Measurements from ENCODE around the gene SPAG9. TPM values are rescaled to one million over a fixed set of nuclear protein-coding genes. Genes with fewer than 3 reads are reported as not detected.

Gene SPAG9
- polyA plus RNA-seq, 3 donors = 15.9 to 43.1 (median 22.2) TPM

DNA sequence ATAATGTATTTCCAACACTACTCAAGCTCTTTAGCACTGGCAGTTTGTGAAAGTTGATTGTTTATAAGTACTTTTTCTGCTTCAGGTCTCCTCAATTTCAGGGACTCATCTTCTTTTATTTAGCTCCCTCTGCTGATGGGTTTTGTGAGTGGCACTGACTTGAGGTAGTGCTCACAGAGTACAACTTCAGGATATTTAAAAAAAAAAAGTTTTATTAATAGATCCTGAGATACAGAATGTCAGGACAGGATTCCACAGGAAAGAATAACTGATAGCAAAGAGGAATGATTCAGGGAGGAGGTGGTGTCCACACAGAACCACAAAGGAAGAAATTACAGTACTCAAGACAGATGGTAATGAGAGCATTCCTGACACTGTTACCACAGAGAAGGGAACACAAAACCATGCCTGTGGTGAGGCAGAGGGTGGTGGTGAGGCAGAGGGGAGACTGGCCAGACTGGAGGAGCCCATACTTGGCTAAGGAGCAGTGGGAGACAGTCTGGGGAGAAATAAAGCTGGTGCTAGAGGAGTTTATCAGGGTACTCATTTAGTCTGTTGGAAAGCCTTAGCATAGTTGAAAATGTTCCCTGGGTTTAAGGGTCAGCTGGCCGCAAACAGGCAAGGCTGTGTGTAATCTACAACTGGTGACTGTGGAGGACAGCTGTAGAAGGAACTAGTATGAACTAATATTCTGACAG is 63.7 kb downstream of the SPAG9 start:
- WGBS, 3 donors = 0 to 60% (median 33%) methylated on average over 1 of the region's 1 CpG

GRCh38 chr17:51054748-51055147 is 65.9 kb downstream of the SPAG9 start:
- H3K27ac ChIP-seq (ENCODE audit: low read depth, low read length) = no peak overlapping the region
- 92 to 94% (median 94%) methylated on average over 4 of the region's 4 CpGs for WGBS, 3 donors

More for the DNA sequence above, 63.7 kb downstream of the SPAG9 start:
- no peak overlapping the region for H3K27ac ChIP-seq (ENCODE audit: low read depth, low read length)

- no peak overlapping the region for H3K27ac ChIP-seq (ENCODE audit: low read depth, low read length)
- 94 to 96% (median 95%) methylated on average over 3 of the region's 3 CpGs for WGBS, 3 donors
These were observed 68.4 kb downstream of the SPAG9 start for GRCh38 chr17:51052235-51052634.

- WGBS, 3 donors = 75 to 89% (median 79%) methylated on average over 3 of the region's 3 CpGs
- H3K27ac ChIP-seq (ENCODE audit: low read depth, low read length) = no peak overlapping the region
These were observed 70.2 kb downstream of the SPAG9 start for GRCh38 chr17:51050291-51051033.

GRCh38 chr17:51046514-51047384 is 73.9 kb downstream of the SPAG9 start:
- no peak overlapping the region for H3K27ac ChIP-seq (ENCODE audit: low read depth, low read length)
- 45 to 58% (median 51%) methylated on average over 13 of the region's 13 CpGs for WGBS, 3 donors

- WGBS, 3 donors = 62 to 72% (median 69%) methylated on average over 3 of the region's 3 CpGs
- no peak overlapping the region for H3K27ac ChIP-seq (ENCODE audit: low read depth, low read length)
These were observed 74.6 kb downstream of the SPAG9 start for GRCh38 chr17:51046046-51046445.

DNA sequence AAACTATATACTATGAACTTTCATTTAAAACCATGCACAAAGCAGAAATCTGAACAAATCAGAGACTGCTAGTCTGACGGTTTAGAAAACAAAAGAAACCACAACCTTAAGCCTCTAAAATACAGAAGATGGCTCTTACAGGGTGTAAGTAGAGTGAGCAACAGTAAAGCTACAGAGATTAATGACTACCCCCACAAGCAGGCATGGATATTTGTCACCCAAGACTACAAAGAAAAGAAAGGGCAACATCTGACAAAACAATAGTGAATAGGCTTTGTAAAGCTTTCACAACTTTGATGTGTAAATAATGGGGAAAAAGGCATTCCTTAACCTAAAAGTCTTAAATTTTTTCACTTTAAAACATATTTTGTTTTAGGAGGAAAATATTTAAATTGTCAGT is 75.0 kb downstream of the SPAG9 start:
- no peak overlapping the region for H3K27ac ChIP-seq (ENCODE audit: low read depth, low read length)
- 52 to 62% (median 60%) methylated on average over 1 of the region's 1 CpG for WGBS, 3 donors

DNA sequence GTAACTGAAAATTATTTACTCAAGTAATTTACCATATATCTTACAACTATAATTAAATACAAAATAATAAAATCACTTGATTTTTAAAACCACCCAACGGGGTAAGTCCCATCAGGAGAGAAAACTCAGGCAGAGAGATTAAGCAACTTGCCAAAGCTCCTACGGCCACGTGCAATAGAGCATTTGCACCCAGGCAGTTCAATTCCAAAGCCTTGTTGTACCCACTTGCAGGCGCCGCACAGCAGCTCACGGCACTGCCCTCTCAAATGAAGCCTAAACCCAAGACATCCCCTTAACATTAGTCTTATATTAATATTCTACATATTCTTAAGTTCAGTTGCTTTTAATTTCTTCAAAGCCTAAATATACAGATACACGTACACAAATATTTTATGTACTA is 75.7 kb downstream of the SPAG9 start:
- no peak overlapping the region for H3K27ac ChIP-seq (ENCODE audit: low read depth, low read length)
- WGBS, 3 donors = 66 to 78% (median 72%) methylated on average over 7 of the region's 7 CpGs

DNA sequence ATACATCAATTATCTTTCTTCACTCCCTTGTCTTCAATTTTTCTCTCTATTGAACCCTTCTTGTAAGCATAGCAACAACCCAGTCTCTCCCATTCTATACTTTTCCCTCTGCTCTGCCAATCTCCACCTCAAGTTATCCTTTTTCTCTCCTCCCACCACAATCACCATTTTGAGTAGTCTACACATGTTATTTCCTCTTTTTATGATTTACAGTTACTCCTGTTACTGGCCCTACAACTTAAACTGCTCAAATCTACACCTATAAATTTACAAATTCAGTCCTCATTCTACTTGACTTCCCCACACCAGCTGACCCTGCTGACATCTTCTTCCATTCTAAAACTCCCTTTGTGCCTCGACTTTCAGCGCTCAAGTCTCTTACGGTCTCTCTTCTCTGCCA is 84.6 kb downstream of the SPAG9 start:
- 84 to 94% (median 87%) methylated on average over 3 of the region's 3 CpGs for WGBS, 3 donors
- no peak overlapping the region for H3K27ac ChIP-seq (ENCODE audit: low read depth, low read length)

- H3K27ac ChIP-seq (ENCODE audit: low read depth, low read length) = no peak overlapping the region
These were observed 85.2 kb downstream of the SPAG9 start for GRCh38 chr17:51035431-51035830.

DNA sequence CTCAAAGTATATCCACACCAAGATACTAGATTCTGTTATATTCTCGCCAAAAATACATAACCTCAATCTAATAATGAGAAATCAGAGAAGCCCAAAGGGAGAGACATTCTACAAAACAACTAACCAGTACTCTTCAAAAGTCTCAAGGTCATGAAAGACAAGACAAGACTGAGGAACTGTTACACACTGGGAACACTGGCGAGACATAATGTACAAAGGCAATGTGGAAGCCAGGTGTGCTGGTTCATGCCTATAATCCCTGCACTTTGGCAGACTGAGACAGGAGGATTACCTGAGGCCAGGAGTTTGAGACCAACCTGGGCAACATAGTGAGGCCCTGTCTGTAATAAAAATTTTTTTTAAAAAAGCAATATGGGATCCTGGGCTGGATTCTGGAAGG is 85.9 kb downstream of the SPAG9 start:
- H3K27ac ChIP-seq (ENCODE audit: low read depth, low read length) = no peak overlapping the region
- WGBS, 3 donors = 95 to 99% (median 95%) methylated on average over 2 of the region's 2 CpGs

GRCh38 chr17:51032850-51033249 is 87.8 kb downstream of the SPAG9 start:
- WGBS, 3 donors = 72 to 94% (median 93%) methylated on average over 4 of the region's 4 CpGs
- H3K27ac ChIP-seq (ENCODE audit: low read depth, low read length) = no peak overlapping the region

GRCh38 chr17:51029568-51030463 is 90.9 kb downstream of the SPAG9 start:
- H3K27ac ChIP-seq (ENCODE audit: low read depth, low read length) = no peak overlapping the region
- WGBS, 3 donors = 27 to 59% (median 29%) methylated on average over 3 of the region's 3 CpGs

- 76 to 96% (median 77%) methylated on average over 1 of the region's 1 CpG for WGBS, 3 donors
These were observed 91.5 kb downstream of the SPAG9 start for GRCh38 chr17:51029142-51029541.

GRCh38 chr17:51028176-51028863 is 92.3 kb downstream of the SPAG9 start:
- 97 to 98% (median 98%) methylated on average over 1 of the region's 1 CpG for WGBS, 3 donors
- no peak overlapping the region for H3K27ac ChIP-seq (ENCODE audit: low read depth, low read length)

More at GRCh38 chr17:51029142-51029541, 91.5 kb downstream of the SPAG9 start:
- no peak overlapping the region for H3K27ac ChIP-seq (ENCODE audit: low read depth, low read length)

GRCh38 chr17:51018541-51018940 is 102.1 kb downstream of the SPAG9 start:
- WGBS, 3 donors = 92 to 99% (median 95%) methylated on average over 6 of the region's 6 CpGs
- no peak overlapping the region for H3K27ac ChIP-seq (ENCODE audit: low read depth, low read length)

DNA sequence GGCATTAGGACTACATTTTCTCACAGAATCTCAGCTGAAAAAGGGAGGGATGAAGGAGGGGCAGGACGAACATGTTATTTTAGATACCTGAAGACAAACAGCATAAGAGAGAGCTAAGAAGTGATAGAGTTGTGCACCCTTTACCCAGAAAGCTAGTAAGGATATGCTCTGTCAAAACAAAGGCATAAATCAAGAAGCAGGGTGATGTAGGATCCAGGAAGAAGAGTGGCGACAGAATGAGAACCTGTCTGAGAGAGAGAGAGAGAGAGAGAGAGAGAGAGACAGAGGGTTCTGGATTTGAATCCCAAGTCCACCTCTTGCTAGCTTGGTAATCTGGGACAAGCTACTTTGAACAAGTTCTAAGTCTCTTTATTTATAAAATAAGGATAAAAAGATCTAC is 103.4 kb downstream of the SPAG9 start:
- 87 to 95% (median 89%) methylated on average over 2 of the region's 2 CpGs for WGBS, 3 donors
- no peak overlapping the region for H3K27ac ChIP-seq (ENCODE audit: low read depth, low read length)

- H3K27ac ChIP-seq (ENCODE audit: low read depth, low read length) = no peak overlapping the region
- 74 to 87% (median 74%) methylated on average over 1 of the region's 1 CpG for WGBS, 3 donors
These were observed 104.6 kb downstream of the SPAG9 start for GRCh38 chr17:51016099-51016498.

Data from adipose tissue (tissue), 3 donors.